GF-D8 (cell line): ENCODE results near the gene PARP4.
A peak's percentile ranks its signal among the peaks of the same experiment; 100 is the strongest.
"Not testable (repeated sequence)": the region's sequence is repeated elsewhere in the genome, so short reads cannot be mapped to it uniquely, and the experiment has no call there.

Source experiments
- DNase-seq: peaks from one replicate; lab custom pipeline; 2025; lab: John Stamatoyannopoulos, UW

PARP4 gene

GRCh38 chr13:24512197-24512907 lies at the start of gene PARP4:
PARP4 (minus strand) TSS chr13:24512778; CDS start chr13:24503776, 9,002 bp downstream.
- DNase-seq = peak; percentile 77

- DNase-seq = not testable (repeated sequence)
These were observed 48.1 kb upstream of the PARP4 start for GRCh38 chr13:24560579-24561187.

GRCh38 chr13:24559431-24560218 lies 47.0 kb upstream of the PARP4 start:
- not testable (repeated sequence) for DNase-seq

- no peak for DNase-seq
These were observed 44.5 kb upstream of the PARP4 start for GRCh38 chr13:24557081-24557480.

GRCh38 chr13:24553892-24554291 lies 41.3 kb upstream of the PARP4 start:
- DNase-seq = not testable (repeated sequence)

GRCh38 chr13:24541476-24542352 lies 29.1 kb upstream of the PARP4 start:
- DNase-seq = not testable (repeated sequence)

DNA sequence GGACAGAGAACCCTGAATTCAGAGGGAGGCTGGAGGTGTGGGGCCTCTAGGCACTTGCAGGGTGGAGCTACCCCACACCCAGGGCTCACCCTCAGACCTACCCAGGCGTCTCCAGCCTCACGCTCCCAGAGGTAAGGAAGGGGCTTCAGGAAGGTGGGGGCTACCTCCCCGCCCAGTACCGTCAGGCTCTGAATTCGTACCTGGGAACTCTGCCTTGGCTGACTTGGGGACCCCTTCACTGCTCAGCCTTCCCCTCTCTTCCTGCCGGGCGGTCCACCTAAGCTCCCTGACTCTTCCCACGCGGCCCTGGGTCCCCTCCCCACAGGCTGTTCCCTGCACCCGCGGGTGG lies 28.5 kb upstream of the PARP4 start:
- DNase-seq = no peak

- no peak for DNase-seq
These were observed 27.9 kb upstream of the PARP4 start for GRCh38 chr13:24540236-24541126.

- DNase-seq = no peak
These were observed 27.1 kb upstream of the PARP4 start for GRCh38 chr13:24539500-24540165.

DNA sequence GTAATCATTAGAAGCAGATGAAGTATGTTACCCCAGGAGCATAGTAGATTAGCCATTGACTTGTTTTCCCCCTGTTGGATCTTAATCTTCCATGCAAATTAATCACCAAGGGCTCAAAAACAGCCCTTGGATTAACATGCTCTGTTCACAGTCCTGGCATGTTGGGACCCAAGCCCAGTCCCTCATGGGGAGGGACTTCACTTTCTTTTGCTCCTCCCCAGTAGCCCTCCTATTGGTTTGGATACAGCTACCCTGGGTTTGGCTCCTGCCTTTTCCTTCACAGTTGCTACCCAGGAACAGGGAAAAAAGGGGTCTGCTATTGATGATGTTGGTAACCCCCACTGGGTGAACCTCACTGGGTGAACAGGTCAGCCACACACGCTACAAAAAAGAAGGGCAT lies 16.9 kb upstream of the PARP4 start:
- no peak for DNase-seq

GRCh38 chr13:24528816-24529398 lies 16.3 kb upstream of the PARP4 start:
- no peak for DNase-seq

- DNase-seq = no peak
These were observed 14.7 kb upstream of the PARP4 start for GRCh38 chr13:24527266-24527775.

DNA sequence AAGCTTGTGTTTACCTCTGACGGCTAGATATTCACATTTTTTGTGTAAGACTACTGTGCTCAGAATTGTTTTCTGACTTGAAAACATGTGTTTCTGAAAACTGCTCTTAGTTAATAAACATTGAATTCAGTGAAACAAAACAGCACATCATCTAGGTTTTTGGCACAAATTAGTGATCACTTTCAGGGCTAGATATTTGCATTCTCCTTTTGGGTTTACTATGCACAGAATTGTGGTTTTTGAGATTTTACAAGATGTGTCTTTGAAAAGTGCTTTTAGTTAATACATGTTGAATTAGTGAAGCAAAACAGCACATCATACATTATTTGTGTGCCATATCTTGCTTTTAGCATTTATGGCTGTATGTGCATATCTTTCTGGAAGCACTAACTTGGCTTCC lies 8.2 kb upstream of the PARP4 start:
- no peak for DNase-seq

GRCh38 chr13:24516919-24517318 lies 4.3 kb upstream of the PARP4 start:
- no peak for DNase-seq

- no peak for DNase-seq
These were observed 283 bp upstream of the PARP4 start for GRCh38 chr13:24512908-24513213.

- DNase-seq = peak; percentile 69
These were observed 772 bp downstream of the PARP4 start for GRCh38 chr13:24511816-24512196.

GRCh38 chr13:24511019-24511815 lies 1.4 kb downstream of the PARP4 start:
- DNase-seq = peak; percentile 53

GRCh38 chr13:24506698-24507335 lies 5.8 kb downstream of the PARP4 start:
- DNase-seq = no peak

DNA sequence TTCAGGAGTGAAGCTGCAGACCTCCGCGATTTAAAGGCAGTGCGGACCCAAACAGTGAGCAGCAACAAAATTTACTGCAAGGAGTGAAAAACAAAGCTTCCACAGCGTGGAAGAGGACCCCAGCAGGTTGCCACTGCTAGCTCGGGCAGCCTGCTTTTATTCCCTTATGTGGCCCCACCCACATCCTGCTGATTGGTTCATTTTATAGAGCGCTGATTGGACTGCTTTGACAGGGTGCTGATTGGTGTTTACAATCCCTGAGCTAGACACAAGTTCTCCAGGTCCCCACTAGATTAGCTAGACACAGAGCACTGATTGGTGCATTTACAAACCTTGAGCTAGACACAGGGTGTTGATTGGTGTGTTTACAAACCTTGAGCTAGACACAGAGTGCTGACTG lies 6.3 kb downstream of the PARP4 start:
- not testable (repeated sequence) for DNase-seq
